HAP-1 (cell line): ENCODE data around the gene CABP4.
A peak's percentile ranks its signal among the peaks of the same experiment; 100 is the strongest.

Source experiments
- DNase-seq, 2 experiments: peaks; one replicate each; pipeline ENCODE4 v3.0.0-alpha.2; 2016 to 2020; ENCODE audit warnings: low spot score in 2 of 2
- H3K27me3 ChIP-seq: fragments of 250-450 bp; sonication (Bioruptor Pico); 2 replicates; pipeline ENCODE4 v1.5.1; 2020; ENCODE audit warnings: low read depth, mild to moderate bottlenecking, moderate library complexity
- H3K36me3 ChIP-seq: fragments of 250-450 bp; sonication (Bioruptor Pico); replicated peaks from 2 replicates; pipeline ENCODE4 v1.5.1; 2020; ENCODE audit warnings: mild to moderate bottlenecking
- H3K4me1 ChIP-seq: fragments of 250-450 bp; sonication (Bioruptor Pico); 2 replicates; pipeline ENCODE4 v1.5.1; 2020; ENCODE audit warnings: mild to moderate bottlenecking
- H3K4me3 ChIP-seq: fragments of 250-450 bp; sonication (Bioruptor Pico); 2 replicates; pipeline ENCODE4 v1.5.1; 2020; ENCODE audit warnings: mild to moderate bottlenecking, moderate library complexity
- H3K9me3 ChIP-seq: fragments of 250-450 bp; sonication (Bioruptor Pico); 2 replicates; pipeline ENCODE4 v1.5.1; 2020; ENCODE audit warnings: mild to moderate bottlenecking, moderate library complexity
- in situ Hi-C: fragments of 300-500 bp; cut with MboI; formaldehyde crosslinking; loops from 3 replicates; pipeline ENCODE4 v1.14.3; 2020; ENCODE audit warnings: low sequenced_read_pairs, inconsistent platforms, mixed read lengths

Gene CABP4

GRCh38 chr11:67502328-67502979, 47.3 kb downstream of the CABP4 start:
- Histone ChIP-seq H3K9me3 (no peaks in the 10 kb centered on the region), H3K36me3 (peaks cover 29% of the 10 kb centered on the region), H3K4me1 (peaks cover 27% of the 10 kb centered on the region), H3K4me3 (no peak overlapping the region), H3K27me3 (no peaks in the 10 kb centered on the region)
- no peak for DNase-seq
- in situ Hi-C loops, result no loop called here

DNA sequence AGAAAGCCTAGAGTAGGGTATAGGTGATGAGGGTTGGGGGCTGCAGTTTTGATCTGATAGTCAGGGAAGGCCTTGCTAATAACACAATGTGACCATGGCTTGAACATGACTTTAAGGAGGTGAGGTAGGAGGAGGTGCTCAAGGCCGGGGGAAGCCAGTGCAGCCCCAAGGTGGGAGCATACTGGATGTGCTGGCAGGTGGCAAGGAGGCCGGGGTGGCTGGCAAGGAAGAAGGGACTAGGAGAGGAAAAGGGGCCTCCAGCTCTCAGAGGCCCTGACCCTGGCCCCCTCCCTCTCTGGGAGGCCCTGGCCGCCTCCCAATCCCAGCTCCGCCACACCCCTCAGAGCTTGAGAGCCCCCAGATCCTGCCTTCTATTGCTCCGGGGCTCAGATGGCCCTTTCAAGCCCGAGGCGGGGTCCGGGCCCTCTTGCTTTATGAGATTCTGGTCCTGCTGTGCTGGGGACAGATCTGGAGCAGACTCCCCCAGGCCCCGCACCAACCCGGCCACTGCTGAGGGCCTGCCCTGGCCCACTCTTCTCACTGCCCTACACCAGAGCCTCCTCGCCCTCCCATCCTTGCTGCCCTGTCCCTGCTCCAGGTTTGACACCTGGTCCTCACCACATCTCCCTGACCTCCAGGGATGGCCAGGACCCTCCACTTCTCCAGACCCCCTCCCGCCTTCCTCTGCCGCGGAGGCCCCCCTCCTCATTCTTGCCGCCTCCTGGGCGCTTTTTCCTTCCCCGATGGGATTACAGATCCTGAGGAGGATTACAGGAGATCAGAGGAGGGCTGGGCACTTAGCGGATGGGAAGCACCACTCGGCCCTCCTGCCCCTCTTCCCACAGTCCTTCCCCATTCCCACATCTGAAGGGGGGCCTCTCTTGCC, 48.2 kb downstream of the CABP4 start:
- Histone ChIP-seq H3K4me1 (peaks cover 29% of the 10 kb centered on the region), H3K36me3 (peaks cover 29% of the 10 kb centered on the region), H3K27me3 (no peaks in the 10 kb centered on the region), H3K4me3 (peak overlapping the region; percentile 17), H3K9me3 (no peaks in the 10 kb centered on the region)
- no peak for DNase-seq
- in situ Hi-C loops, result no loop called here

DNA sequence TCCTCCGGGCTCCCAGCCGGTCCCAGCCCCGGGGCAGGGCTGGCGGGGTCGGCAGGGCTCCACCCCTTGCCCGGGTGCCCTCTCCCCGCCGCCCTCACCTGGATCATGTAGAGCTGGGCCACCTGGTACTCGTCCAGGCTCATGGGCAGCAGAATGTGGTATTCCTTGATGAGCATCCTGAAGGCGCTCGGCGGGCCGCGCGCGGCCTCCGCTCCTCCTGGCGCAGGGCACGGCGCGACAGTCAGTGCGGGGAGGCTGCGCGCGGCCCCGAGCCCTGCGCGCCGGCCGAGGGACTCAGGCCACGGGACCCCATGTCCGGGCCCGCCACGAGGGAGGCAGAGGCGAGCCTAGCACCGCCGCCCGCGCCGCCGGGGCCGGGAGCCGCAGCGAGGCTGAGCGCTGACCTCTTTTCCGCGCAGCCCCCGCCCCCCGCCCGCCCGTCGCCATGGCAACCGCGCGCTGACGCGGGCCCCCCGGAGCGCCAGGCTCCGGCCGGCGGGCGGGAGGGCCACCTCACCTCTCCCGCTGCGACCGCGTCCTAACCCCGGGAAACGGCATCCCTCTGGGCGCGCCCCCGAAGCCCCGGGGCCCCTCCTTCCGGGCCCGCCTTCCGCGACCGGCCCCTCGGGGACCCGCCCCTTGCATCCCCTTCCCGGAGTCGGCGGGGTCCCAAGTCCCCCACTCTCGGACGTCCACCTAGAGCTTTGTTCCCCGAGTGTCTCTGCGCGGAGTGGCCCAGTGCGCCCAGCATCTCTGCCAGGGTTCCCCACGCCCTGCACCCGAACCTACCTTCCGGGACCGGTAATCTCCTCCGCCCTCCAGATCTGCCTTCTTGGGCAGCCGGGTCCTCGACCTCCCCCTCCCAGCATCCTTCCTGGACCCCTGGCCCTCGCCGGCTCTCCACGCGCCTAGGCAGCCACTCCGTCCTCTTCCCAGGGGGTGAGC, 49.1 kb downstream of the CABP4 start:
- no peaks in the 10 kb centered on the region for H3K27me3 ChIP-seq
- in situ Hi-C loops, result no loop called here
- peak in 1 of 2 experiments; percentile 66 for DNase-seq
- H3K9me3 ChIP-seq, result no peaks in the 10 kb centered on the region
- H3K4me3 ChIP-seq, result peak overlapping the region; percentile 68
- H3K36me3 ChIP-seq, result peaks cover 29% of the 10 kb centered on the region
- H3K4me1 ChIP-seq, result peaks cover 35% of the 10 kb centered on the region

GRCh38 chr11:67504950-67505581, 49.9 kb downstream of the CABP4 start, which contains the start of gene PITPNM1:
PITPNM1 (minus strand) TSS chr11:67505363; CDS start chr11:67504180, 1,183 bp downstream.
- Histone ChIP-seq H3K4me1 (peaks cover 35% of the 10 kb centered on the region), H3K4me3 (peak within 1 kb of the TSS; percentile 68), H3K27me3 (no peaks in the 10 kb centered on the region), H3K36me3 (peaks cover 29% of the 10 kb centered on the region), H3K9me3 (no peaks in the 10 kb centered on the region)
- peak; percentile 55 to 84 for DNase-seq
- in situ Hi-C loops, result no loop called here

- DNase-seq, result peak; percentile 52 to 89
- Histone ChIP-seq H3K9me3 (no peaks in the 10 kb centered on the region), H3K4me1 (peaks cover 35% of the 10 kb centered on the region), H3K27me3 (peaks cover 4% of the 10 kb centered on the region; the same call in 1 of the 2 replicates), H3K4me3 (peak overlapping the region; percentile 68), H3K36me3 (peaks cover 25% of the 10 kb centered on the region)
- in situ Hi-C loops, result no loop called here
Observed at GRCh38 chr11:67505605-67506396, 50.6 kb downstream of the CABP4 start.

- DNase-seq, result peak in 1 of 2 experiments; percentile 8
- Histone ChIP-seq H3K4me1 (peaks cover 35% of the 10 kb centered on the region), H3K27me3 (peaks cover 4% of the 10 kb centered on the region; the same call in 1 of the 2 replicates), H3K9me3 (no peaks in the 10 kb centered on the region), H3K4me3 (no peak overlapping the region; the same call in 1 of the 2 replicates), H3K36me3 (peaks cover 23% of the 10 kb centered on the region)
- in situ Hi-C loops, result no loop called here
Observed at GRCh38 chr11:67506426-67507051, 51.4 kb downstream of the CABP4 start.

GRCh38 chr11:67507242-67507863, 52.2 kb downstream of the CABP4 start:
- Histone ChIP-seq H3K4me1 (peaks cover 35% of the 10 kb centered on the region), H3K9me3 (no peaks in the 10 kb centered on the region), H3K27me3 (peaks cover 4% of the 10 kb centered on the region; the same call in 1 of the 2 replicates), H3K4me3 (peak overlapping the region; percentile 99), H3K36me3 (peaks cover 16% of the 10 kb centered on the region)
- in situ Hi-C loops, result no loop called here
- DNase-seq, result peak; percentile 60 to 81

DNA sequence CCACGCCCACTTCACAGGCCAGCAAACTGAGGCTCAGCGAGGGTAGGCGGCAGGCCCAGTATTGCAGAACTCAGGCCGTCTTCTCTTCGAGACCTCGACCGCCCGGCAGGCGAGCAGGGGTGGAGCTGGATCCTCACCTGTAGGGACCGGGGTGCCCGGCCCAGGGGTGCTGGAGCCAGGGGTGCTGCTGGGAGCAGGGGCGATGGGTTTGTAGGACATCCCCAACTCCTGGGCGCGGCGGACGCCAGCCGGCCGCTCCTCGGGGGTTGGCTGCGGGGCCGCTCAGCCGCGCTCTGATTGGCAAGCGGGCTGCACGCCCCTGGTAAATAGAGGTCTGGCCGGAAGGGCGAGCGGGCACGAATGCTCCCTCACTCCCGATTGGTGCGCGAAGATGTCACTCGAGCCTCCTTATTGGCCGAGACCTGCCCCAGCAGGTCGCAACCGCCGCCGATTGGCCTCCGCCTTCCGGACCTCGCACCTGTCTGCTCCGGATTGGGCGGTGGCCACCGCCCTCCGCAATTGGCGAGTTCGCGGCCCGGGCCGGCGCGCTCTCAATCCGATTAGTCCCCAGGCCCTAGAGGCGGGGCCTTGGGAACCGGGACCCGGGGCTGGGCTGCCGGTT, 52.8 kb downstream of the CABP4 start, which contains the start of gene CDK2AP2:
Gene CDK2AP2 (minus strand): TSS at position 299 of the 622 bp plus-strand sequence. CDS start 80 bp downstream, at position 219.
- Histone ChIP-seq H3K9me3 (no peaks in the 10 kb centered on the region), H3K36me3 (peaks cover 16% of the 10 kb centered on the region), H3K4me3 (peak within 1 kb of the TSS; percentile 99), H3K4me1 (peaks cover 35% of the 10 kb centered on the region), H3K27me3 (peaks cover 4% of the 10 kb centered on the region; the same call in 1 of the 2 replicates)
- in situ Hi-C loops, result no loop called here
- DNase-seq, result peak; percentile 97 to 100

GRCh38 chr11:67508486-67509121, 53.5 kb downstream of the CABP4 start:
- DNase-seq, result peak; percentile 94 to 99
- in situ Hi-C loops, result no loop called here
- Histone ChIP-seq H3K27me3 (peaks cover 6% of the 10 kb centered on the region), H3K4me1 (peaks cover 34% of the 10 kb centered on the region), H3K36me3 (peaks cover 16% of the 10 kb centered on the region), H3K9me3 (no peaks in the 10 kb centered on the region), H3K4me3 (peak overlapping the region; percentile 99)

- peaks cover 30% of the 10 kb centered on the region for H3K4me1 ChIP-seq
- in situ Hi-C loops, result no loop called here
- H3K4me3 ChIP-seq, result no peak overlapping the region
- no peaks in the 10 kb centered on the region for H3K9me3 ChIP-seq
- DNase-seq, result no peak
- H3K36me3 ChIP-seq, result peaks cover 16% of the 10 kb centered on the region
- H3K27me3 ChIP-seq, result peaks cover 9% of the 10 kb centered on the region
Observed at GRCh38 chr11:67510023-67510345, 54.8 kb downstream of the CABP4 start.
